ENCODE data around the gene TRIP13. TPM values are rescaled to one million over a fixed set of nuclear protein-coding genes. Genes with fewer than 3 reads are reported as not detected.

Gene TRIP13
- total RNA-seq, 1 donor from 2014 or later = 24.1 TPM

DNA sequence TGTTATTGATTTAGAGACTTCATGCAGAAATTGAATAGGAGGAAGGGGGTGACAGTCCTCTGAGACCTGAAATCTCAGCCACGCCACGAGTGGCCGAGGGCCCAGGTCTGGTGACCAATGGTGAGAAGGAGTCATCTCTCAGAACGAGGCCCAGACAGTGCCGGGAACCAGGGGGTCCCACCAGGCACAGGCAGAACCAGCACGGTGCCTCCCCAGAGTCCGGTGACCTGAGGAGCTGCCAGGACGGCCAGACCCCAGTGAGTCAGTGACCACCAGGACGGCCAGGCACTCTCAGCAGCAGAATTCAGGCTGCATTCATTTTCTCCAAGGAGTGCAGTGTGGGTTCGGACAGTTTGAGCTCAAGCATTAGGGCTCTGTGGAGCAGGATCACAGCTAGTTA is 72.1 kb downstream of the TRIP13 start:
- intact Hi-C loops (cut with micrococcal nuclease) = loop anchor here (1.0 to 5.0 kb wide), 3 partner anchors 32 to 142 kb away; no protein-coding TSS in a partner anchor

DNA sequence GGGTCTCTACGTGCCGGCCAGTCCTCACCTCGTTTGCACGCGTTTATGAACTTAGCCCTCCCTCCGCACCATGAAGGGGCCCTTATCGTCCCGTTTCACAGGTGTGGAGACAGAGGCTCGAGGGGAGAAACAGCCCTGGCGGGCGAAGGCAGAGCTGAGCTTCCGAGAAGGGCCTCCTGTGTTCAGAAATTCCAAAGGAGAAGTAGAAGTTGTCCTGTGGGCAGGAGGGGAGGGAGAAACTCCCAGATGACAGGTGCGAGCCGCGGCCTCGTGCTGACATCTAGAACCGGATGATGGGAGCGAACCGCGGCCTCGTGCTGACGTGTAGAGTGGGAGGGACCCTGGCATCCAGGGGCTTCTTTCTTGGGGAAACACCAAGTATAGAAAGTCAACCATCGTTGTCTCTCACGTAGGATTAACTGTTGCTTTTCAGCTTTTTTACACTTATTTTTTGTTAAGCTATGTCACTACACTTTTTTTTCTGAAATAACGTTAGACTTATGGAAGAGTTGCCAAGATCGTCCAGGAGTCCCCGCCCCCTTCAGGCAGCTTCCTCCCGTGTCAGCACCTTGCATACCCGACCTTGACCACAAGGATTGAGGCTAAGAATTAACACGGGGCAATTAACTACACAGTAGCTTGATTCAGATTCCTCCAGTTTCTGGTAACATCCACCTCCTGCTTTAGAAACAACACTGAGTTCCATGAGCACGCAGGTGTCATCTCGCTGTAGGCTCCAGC is 73.1 kb downstream of the TRIP13 start:
- intact Hi-C loops (cut with micrococcal nuclease) = no loop called here

DNA sequence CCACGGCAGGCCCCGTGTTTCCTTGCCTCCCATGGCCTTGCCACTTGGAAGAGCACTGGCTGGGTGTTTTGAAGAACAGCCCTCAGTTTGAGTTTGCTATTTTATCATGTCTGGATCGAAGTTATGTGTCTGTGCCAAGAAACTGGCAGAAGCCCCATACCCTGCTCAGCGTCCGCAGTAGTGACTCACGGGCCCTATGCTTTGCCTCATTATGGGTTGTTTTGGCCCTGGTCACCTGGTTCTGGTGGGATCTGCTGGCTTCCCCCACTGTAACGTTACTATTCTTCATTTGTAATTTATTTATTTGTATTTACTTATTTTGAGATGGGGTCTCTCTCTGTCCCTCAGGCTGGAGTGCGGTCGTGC is 73.6 kb downstream of the TRIP13 start:
- intact Hi-C loops (cut with micrococcal nuclease) = no loop called here

DNA sequence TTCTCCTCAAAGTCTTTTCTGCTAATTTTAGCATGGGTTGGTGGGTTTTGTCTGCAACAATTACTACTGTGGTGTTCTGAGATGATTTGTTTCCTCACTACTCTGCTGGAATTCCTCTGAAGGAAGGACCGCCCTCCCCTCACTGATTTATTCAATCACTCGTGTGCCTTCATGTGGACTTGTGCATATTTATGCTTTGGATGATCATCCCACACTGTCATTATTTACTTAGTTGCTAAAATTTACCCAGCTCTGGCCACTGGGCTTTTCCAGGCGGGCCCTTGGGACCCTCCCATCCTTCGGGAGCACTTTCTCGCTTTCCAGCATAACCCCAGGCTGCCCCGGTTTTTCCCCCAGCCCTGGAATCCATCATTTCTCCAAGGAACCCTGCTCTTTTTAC is 74.3 kb downstream of the TRIP13 start:
- intact Hi-C loops (cut with micrococcal nuclease) = no loop called here

Other genes with a start within 250 kb of the TRIP13 start
- 0.02 TPM in 1 of 2 replicates, not detected in the other for gene TPPP, start 199.5 kb upstream of the TRIP13 start, total RNA-seq
- gene ZDHHC11B, start 108.2 kb upstream of the TRIP13 start, total RNA-seq = not detected in 2 replicates
- 24.1 and 26.9 TPM in 2 replicates for gene ZDHHC11, start 41.9 kb upstream of the TRIP13 start, total RNA-seq
- gene BRD9, start 83 bp upstream of the TRIP13 start, total RNA-seq = 62.8 and 64.3 TPM in 2 replicates
- 3.1 and 4.3 TPM in 2 replicates for gene NKD2, start 115.9 kb downstream of the TRIP13 start, total RNA-seq
- 76.7 and 76.9 TPM in 2 replicates for gene SLC12A7, start 219.2 kb downstream of the TRIP13 start, total RNA-seq